Right atrium auricular region (tissue), 2 donors: ENCODE measurements around the gene PYY. TPM values are rescaled to one million over a fixed set of nuclear protein-coding genes. Genes with fewer than 3 reads are reported as not detected.
A peak's percentile ranks its signal among the peaks of the same experiment; 100 is the strongest.

ENCODE experiments used
- DNase-seq: peaks from one replicate; pipeline ENCODE4 v3.0.0-alpha.2; 2019; ENCODE audit warnings: low spot score
- H3K27ac ChIP-seq, 2 donors: fragments of 200-600 bp; sonication (generic); 1 replicate in 1 of 2; 2 replicates in 1 of 2; pipeline ENCODE4 v1.5.1; 2016 to 2019
- H3K27me3 ChIP-seq, 2 donors: fragments of 200-600 bp; sonication (generic); one replicate each; pipeline versions ENCODE4 v1.5.1 to v1.6.0; 2017 to 2019
- H3K36me3 ChIP-seq: fragments of 200-600 bp; sonication (generic); one replicate; pipeline ENCODE4 v1.5.1; 2016
- H3K4me1 ChIP-seq, 2 donors: fragments of 200-600 bp; sonication (generic); one replicate each; pipeline versions ENCODE4 v1.5.1 to v1.6.0; 2017 to 2019
- H3K4me3 ChIP-seq, 2 donors: fragments of 200-600 bp; sonication (generic); 1 replicate in 1 of 2; 2 replicates in 1 of 2; pipeline ENCODE4 v1.5.1; 2017 to 2019; ENCODE audit warnings: mild to moderate bottlenecking in 1 of 2, moderate library complexity in 1 of 2
- H3K9me3 ChIP-seq, 2 donors: fragments of 200-600 bp; sonication (generic); one replicate each; pipeline ENCODE4 v1.5.1; 2019
- total RNA-seq, 2 donors: library from RNA; depleted of rRNA; stranded (reverse); fragments of >200 nt; gene quantifications; one replicate each; pipeline ENCODE4 v1.1.0, GENCODE V29; 2016
- TF ChIP-seq, protein P1 (sequence below), 2 donors: fragments of 200-600 bp; sonication (generic); IDR thresholded peaks; one replicate each; pipeline ENCODE4 v1.5.1; 2019; ENCODE audit warnings: antibody characterized with exemption in 2 of 2

The PYY gene
- total RNA-seq, 2 donors from 2014 or later, result not detected

DNA sequence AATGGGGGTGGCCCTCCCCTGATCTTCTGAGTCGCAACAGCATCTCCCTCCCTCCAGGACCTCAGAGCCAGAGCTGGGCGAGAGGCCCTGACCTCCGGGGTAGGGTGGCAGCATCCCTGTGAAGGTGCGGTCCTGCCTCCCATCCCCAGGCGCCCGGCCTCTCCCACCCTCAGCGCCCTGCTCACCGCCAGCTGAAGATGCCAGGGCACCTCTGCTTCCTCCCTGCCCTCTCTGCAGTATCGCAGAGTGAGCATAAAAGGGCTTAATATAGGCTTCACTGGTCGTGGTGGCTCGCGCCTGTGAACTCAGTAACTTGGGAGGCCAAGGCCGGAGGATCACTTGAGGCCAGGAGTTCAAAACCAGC, 35.7 kb downstream of the PYY start:
- no peaks in the 10 kb centered on the region for H3K4me1 ChIP-seq
- no peaks in the 10 kb centered on the region for H3K9me3 ChIP-seq
- TF ChIP-seq, protein P1, sequence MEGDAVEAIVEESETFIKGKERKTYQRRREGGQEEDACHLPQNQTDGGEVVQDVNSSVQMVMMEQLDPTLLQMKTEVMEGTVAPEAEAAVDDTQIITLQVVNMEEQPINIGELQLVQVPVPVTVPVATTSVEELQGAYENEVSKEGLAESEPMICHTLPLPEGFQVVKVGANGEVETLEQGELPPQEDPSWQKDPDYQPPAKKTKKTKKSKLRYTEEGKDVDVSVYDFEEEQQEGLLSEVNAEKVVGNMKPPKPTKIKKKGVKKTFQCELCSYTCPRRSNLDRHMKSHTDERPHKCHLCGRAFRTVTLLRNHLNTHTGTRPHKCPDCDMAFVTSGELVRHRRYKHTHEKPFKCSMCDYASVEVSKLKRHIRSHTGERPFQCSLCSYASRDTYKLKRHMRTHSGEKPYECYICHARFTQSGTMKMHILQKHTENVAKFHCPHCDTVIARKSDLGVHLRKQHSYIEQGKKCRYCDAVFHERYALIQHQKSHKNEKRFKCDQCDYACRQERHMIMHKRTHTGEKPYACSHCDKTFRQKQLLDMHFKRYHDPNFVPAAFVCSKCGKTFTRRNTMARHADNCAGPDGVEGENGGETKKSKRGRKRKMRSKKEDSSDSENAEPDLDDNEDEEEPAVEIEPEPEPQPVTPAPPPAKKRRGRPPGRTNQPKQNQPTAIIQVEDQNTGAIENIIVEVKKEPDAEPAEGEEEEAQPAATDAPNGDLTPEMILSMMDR (IDR thresholded peaks at IDR 0.05), result no peak
- no peak for DNase-seq
- H3K4me3 ChIP-seq, result no peak overlapping the region
- H3K27me3 ChIP-seq, result no peaks in the 10 kb centered on the region
- H3K36me3 ChIP-seq, result no peaks in the 10 kb centered on the region
- no peak overlapping the region for H3K27ac ChIP-seq

DNA sequence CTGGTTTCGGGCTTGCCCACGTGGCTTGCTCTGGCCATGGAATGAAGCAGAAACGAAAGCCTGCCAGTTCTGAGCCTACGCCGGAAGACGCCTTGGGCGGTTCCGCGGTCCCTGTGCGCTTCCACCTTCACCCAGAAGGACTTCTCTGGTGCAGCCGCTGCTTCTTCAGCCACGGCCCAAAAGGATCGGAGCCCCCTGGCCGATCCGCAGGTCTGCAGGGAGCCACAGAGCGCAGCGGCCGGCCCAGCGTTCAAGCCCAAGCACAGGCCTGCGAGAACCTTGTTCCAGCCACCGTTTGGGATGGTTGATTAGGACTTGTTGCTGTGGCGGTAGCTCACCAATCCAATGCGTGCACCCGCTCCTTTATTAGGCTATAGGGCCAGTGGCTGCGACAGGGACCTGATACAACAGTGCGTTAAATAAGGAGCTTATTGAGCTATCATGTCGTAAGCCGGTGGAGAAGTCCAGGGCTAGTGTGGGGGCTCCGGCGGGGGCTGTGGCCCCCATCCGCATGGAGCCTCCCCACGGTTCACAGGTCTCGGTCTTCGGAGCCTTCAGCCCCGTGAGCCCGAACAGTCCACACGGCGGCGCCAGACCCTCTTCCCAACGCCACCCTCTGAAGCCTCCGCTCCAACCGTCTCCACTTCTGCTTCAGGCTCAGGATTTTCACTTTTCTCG, 36.3 kb downstream of the PYY start:
- no peak for DNase-seq
- TF ChIP-seq, protein P1 (IDR thresholded peaks at IDR 0.05), result peak in 1 of 2 donors; percentile 65
- no peaks in the 10 kb centered on the region for H3K36me3 ChIP-seq
- H3K27ac ChIP-seq, result no peak overlapping the region
- H3K4me3 ChIP-seq, result peak overlapping the region in 1 of 2 donors; percentile 42
- no peaks in the 10 kb centered on the region for H3K9me3 ChIP-seq
- H3K4me1 ChIP-seq, result peaks cover 0 to under 1% of the 10 kb centered on the region in 2 donors
- H3K27me3 ChIP-seq, result no peaks in the 10 kb centered on the region

DNA sequence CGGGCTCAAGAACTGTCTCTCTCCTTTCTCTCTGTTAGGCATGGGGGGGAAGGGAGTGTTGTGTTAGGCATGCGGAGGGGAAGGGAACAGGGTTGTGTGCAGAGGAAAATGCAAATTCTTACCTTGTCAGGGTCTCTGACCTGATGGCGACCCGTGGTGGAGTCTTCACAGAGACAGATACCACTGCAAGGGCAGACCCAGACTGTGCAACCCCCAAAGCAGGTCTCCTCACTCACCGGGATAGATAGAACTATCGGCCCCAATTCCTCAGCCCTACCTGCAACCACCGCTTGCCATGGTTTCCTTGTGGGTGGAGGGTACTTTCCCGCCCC, 36.8 kb downstream of the PYY start:
- Histone ChIP-seq H3K4me3 (peak overlapping the region in 1 of 2 donors; percentile 42), H3K36me3 (no peaks in the 10 kb centered on the region), H3K9me3 (no peaks in the 10 kb centered on the region), H3K27me3 (no peaks in the 10 kb centered on the region), H3K27ac (no peak overlapping the region), H3K4me1 (peaks cover 0 to 4% of the 10 kb centered on the region in 2 donors)
- DNase-seq, result no peak
- TF ChIP-seq, protein P1 (IDR thresholded peaks at IDR 0.05), result no peak

DNA sequence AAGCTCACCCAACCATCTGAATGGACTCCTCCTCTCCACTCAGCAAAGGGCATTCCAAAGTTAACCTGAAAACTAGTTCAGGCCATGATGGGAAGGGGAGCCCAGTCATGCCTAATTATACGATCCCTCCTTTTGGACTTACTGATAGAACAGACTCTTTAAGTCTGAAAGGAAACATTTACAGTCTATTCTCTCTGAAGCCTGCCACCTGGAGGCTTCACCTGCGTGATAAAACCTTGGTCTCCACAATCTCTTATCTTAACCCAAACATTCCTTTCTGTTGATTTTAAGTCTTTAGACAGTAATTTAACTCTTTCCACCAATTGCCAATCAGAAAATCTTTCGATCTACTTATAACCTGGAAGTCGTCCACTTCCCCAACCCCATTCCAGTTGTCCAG, 37.4 kb downstream of the PYY start:
- H3K27ac ChIP-seq, result no peak overlapping the region
- DNase-seq, result no peak
- no peak overlapping the region for H3K4me3 ChIP-seq
- H3K27me3 ChIP-seq, result no peaks in the 10 kb centered on the region
- H3K36me3 ChIP-seq, result no peaks in the 10 kb centered on the region
- TF ChIP-seq, protein P1 (IDR thresholded peaks at IDR 0.05), result no peak
- peaks cover 0 to 4% of the 10 kb centered on the region in 2 donors for H3K4me1 ChIP-seq
- no peaks in the 10 kb centered on the region for H3K9me3 ChIP-seq

DNA sequence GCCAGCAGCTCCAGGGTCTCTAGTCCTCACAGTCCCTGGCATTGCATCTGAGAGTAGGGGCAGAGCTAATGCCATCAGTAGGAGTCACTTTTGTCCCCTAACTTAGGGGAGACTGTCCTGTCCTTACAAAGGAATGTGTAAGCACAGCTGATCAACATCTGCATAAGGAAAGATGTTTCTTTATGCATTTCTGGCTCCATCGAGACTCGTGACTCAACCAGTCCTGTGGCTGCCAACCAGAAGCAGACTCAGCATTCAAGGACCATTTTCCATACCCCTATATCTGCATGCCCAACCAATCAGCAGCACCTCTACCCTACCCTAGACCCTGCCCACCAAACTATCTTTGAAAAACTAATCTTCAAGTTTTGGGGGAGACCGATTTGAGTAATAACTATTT, 38.2 kb downstream of the PYY start:
- peaks cover 0 to 4% of the 10 kb centered on the region in 2 donors for H3K4me1 ChIP-seq
- no peak overlapping the region for H3K4me3 ChIP-seq
- no peaks in the 10 kb centered on the region for H3K36me3 ChIP-seq
- H3K27ac ChIP-seq, result no peak overlapping the region
- no peaks in the 10 kb centered on the region for H3K9me3 ChIP-seq
- no peak for DNase-seq
- TF ChIP-seq, protein P1 (IDR thresholded peaks at IDR 0.05), result no peak
- H3K27me3 ChIP-seq, result no peaks in the 10 kb centered on the region

DNA sequence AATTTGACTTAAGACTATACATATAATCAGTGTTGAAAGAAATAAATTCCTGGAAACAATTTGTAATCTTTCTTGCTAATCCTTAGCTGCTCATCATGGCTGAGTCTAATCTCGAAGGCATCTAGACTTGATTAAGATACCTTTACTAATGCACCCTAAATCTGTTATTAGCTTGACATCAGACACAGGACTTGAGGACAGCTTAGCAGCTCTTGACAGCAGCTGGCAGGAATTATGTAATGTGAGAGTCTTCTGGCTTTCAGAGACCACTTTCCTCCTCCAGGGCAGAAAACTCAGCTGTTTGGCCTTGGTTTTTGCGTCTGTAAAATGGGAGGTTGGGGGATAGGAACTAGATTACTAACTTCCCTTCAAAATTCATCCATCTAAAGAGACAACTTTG, 39.3 kb downstream of the PYY start:
- H3K4me3 ChIP-seq, result no peak overlapping the region
- no peaks in the 10 kb centered on the region for H3K9me3 ChIP-seq
- peaks cover 0 to 4% of the 10 kb centered on the region in 2 donors for H3K4me1 ChIP-seq

More for the DNA sequence above, 39.3 kb downstream of the PYY start:
- DNase-seq, result no peak
- Histone ChIP-seq H3K27me3 (no peaks in the 10 kb centered on the region), H3K36me3 (no peaks in the 10 kb centered on the region), H3K27ac (no peak overlapping the region)
- TF ChIP-seq, protein P1 (IDR thresholded peaks at IDR 0.05), result no peak
